WI38 (cell line): Measurements from ENCODE around the gene ATP13A5.

Source experiments
- H3K4me3 ChIP-seq: 2 replicates; pipeline ENCODE4 v1.5.1; 2011; ENCODE audit warnings: low read depth, mild to moderate bottlenecking, control low read depth, low read length
- TF ChIP-seq, protein P1 (sequence below): IDR thresholded peaks from 2 replicates; pipeline ENCODE4 v1.5.1; 2012; ENCODE audit warnings: low read depth, mild to moderate bottlenecking, control low read depth, low read length

Gene ATP13A5

DNA sequence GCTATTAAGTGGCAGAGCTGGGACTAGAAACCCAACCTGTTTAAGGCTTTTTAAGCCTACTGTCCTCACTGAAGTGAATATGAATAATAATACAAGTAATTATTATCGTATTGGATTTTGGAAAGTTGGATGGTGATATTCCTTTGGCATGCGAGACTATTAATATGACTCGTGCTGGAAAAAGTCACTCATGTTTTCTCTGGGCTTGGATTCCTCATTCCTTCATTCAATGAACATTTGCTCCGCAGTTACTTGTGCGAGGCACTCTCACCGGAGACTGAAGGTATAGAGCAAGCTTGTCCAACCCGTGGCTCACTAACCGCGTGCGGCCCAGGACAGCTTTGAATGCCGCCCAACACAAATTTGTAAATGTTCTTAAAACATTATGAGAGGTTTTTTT, 136.8 kb downstream of the ATP13A5 start:
- H3K4me3 ChIP-seq = no peak overlapping the region
- TF ChIP-seq, protein P1, sequence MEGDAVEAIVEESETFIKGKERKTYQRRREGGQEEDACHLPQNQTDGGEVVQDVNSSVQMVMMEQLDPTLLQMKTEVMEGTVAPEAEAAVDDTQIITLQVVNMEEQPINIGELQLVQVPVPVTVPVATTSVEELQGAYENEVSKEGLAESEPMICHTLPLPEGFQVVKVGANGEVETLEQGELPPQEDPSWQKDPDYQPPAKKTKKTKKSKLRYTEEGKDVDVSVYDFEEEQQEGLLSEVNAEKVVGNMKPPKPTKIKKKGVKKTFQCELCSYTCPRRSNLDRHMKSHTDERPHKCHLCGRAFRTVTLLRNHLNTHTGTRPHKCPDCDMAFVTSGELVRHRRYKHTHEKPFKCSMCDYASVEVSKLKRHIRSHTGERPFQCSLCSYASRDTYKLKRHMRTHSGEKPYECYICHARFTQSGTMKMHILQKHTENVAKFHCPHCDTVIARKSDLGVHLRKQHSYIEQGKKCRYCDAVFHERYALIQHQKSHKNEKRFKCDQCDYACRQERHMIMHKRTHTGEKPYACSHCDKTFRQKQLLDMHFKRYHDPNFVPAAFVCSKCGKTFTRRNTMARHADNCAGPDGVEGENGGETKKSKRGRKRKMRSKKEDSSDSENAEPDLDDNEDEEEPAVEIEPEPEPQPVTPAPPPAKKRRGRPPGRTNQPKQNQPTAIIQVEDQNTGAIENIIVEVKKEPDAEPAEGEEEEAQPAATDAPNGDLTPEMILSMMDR = no peak

DNA sequence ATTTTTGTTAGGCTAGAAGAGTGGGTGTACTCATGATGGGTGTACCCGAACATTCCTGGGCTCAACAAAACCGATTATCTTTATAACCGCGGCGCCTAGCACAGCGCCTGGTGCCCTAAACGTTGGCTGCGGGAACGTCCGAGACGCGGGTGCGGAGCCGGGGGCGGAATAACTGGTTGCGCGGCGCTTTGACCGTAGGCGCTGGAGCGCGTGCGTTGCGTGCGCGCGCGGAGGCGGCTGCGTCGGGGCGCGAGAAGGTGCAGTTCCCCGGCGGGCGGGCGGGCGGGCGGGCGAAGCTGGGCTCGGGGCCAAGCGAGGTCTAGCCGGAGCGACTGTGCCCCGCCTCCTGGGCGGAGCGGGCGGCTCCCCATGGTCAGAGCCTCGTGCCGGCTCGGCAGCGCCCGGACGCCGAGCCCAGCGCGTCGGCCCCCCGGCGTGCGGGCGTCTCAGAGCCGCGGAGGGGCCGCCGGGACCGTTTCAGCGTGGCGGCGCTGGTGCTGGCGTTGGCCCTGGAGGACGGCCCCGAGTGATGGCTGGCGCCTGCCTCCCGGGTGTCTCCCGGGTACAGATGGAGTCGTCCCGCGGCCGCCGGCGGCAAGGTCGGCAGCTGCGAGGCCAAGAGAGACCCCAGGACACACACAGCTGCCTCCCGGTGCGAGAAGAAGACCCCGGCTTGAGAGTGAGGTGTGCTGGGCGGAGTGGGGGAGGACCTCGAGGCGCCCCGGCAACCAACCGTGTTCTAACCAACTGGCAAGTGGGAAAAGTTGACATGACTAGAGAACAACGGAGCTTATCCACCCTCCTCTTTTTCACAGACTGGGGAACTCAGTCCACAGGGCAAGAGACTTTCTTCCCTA, 137.5 kb downstream of the ATP13A5 start, which contains the start of gene PLAAT1:
Gene PLAAT1, plus strand, starts transcription at position 373 of the 857 bp plus-strand sequence. CDS start 14,429 bp downstream, outside the sequence.
- peak within 1 kb of the TSS; percentile 21; the same call in 1 of the 2 replicates for H3K4me3 ChIP-seq
- TF ChIP-seq, protein P1 = no peak

DNA sequence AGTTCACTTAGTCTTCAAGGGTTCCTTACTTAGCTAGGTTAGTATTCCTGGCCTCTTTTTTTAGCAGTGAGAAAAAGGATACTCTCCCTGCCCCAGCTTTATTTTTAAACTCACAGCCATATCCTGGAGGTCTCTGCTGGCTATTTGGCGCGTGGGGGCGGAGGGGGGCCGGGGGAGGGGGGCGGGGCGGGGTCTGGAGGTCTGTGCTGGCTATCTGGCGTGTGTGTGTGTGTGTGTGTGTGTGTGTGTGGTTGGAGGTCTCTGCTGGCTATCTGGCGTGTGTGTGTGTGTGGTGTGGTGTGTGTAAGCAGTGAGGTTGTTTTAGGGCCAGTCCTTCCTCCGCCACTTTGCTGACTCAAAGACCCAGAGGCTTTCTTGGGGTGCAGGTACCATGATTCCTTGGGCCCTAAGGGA, 138.1 kb downstream of the ATP13A5 start:
- peak overlapping the region; percentile 21; the same call in 1 of the 2 replicates for H3K4me3 ChIP-seq
- TF ChIP-seq, protein P1 = no peak

DNA sequence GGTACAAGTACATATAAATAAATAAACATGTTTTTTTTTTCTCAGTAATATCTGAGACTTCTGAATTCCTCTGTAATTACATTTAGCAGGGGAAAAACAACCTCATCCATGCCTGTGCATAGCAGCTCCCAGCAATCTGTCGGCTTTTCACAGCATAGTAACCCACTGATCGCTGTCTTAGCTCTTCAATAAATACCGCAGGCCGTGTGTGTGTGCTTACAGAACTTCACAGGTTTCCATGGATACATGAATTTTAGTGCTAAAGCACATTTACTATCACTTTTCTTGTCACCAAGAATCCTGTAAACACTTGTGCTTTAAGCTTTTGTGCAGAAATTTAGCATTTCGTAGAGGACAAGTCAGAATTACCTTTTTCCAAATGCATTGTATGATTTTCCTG, 141.5 kb downstream of the ATP13A5 start:
- TF ChIP-seq, protein P1 = no peak
- H3K4me3 ChIP-seq = no peak overlapping the region

DNA sequence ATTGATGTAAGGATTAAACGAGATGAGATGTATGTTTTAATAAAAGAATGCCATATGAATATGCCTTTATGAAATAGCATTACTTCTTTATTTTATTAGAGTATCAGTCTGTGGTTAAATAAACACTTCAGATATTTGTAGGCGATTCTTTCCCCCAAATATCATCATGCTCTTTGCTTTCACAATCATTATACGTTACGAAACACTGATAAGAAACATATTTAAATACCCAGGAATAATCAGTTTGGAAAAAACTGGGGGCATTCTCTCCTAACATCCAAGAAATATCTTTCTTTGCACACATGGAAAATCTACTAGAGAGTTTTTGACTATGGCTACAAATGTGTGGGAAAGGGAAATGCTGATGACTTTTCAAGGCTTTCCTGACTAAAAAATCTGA, 142.0 kb downstream of the ATP13A5 start:
- H3K4me3 ChIP-seq = no peak overlapping the region
- TF ChIP-seq, protein P1 = no peak

DNA sequence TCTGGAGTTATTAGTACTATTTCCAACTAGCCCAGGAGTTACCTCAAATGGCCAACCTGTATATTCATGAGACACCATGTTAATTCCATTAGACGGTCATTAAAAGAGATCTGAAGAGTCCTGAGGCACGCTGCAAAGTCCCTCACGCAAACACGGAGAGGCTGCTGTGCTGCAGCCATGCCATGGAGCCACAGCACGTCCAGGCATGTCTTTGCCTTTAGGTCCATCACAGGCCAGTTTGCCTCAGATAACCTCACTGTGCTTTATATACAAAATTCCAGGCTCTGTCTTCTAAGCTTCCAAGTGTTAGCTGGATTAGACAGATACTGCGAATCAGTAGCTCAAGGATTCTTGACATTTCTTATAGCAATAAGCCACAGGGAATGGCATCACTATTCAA, 147.4 kb downstream of the ATP13A5 start:
- TF ChIP-seq, protein P1 = no peak
- no peak overlapping the region for H3K4me3 ChIP-seq

DNA sequence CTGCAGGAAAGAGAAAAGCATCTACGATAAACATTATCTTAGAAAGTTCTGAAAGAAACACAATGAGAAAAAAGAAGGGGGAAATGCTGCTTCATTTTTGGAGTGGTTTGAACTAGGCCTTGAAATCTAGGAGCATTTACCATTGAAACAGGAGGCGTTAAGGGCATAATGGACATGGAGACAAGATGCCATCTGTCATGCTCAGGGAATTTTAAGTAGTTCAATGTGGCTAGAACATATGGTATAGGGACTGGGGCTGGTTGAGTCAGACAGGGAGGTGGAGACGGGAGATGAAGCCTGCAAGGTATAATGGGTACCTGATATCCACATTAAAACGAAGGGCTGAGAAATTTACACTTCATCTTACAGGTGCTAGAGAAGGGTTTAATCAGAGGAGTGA, 147.9 kb downstream of the ATP13A5 start:
- H3K4me3 ChIP-seq = no peak overlapping the region
- TF ChIP-seq, protein P1 = no peak
